ENCODE data around the gene PMPCB.

- TF ChIP-seq POLR2A (IDR thresholded peaks at IDR 0.05; ENCODE audit: low read depth, low read length): no peak
- no peak for TF ChIP-seq CTCF (IDR thresholded peaks at IDR 0.05; ENCODE audit: extremely low read depth in 1 of 2, insufficient read depth in 1 of 2, low read depth in 1 of 2, low read length in 2 of 2)
- TF ChIP-seq POLR2AphosphoS5 (IDR thresholded peaks at IDR 0.05; ENCODE audit: insufficient read depth, low read depth, low read length): no peak
- no peak for TF ChIP-seq FOS (IDR thresholded peaks at IDR 0.05; ENCODE audit: borderline replicate concordance, insufficient read depth, low read length)
- no peak for TF ChIP-seq EZH2 (IDR thresholded peaks at IDR 0.05; ENCODE audit: borderline replicate concordance, low read depth, low read length, severe bottlenecking)
- no peak for TF ChIP-seq MYC (IDR thresholded peaks at IDR 0.05; ENCODE audit: low read depth, low read length)
- TF ChIP-seq GATA2 (IDR thresholded peaks at IDR 0.05; ENCODE audit: insufficient read depth, insufficient read length, low read depth, low read length): no peak
Measured at GRCh38 chr7:103307503-103308231, 10.4 kb downstream of the PMPCB start.

Measured in endothelial cell of umbilical vein (primary cell).